Nephron (organoid): ENCODE results near the gene KANK4.

Experiments
- H3K27ac Mint-ChIP-seq, 3 experiments: 2 replicates each; pipeline ENCODE4 v1.8.0; 2020; ENCODE audit warnings: mixed read lengths in 3 of 3, mild to moderate bottlenecking in 2 of 3, moderate library complexity in 1 of 3
- H3K27me3 Mint-ChIP-seq: 2 replicates; pipeline ENCODE4 v1.8.0; 2021; ENCODE audit warnings: low read depth, mild to moderate bottlenecking, moderate library complexity, mixed read lengths
- H3K36me3 Mint-ChIP-seq: 2 replicates; pipeline ENCODE4 v1.8.0; 2020; ENCODE audit warnings: low read depth, mixed read lengths
- H3K4me1 Mint-ChIP-seq: 2 replicates; pipeline ENCODE4 v1.8.0; 2020; ENCODE audit warnings: mixed read lengths
- H3K4me3 Mint-ChIP-seq, 3 experiments: 2 replicates each; pipeline ENCODE4 v1.8.0; 2020; ENCODE audit warnings: mild to moderate bottlenecking in 3 of 3, mixed read lengths in 3 of 3, moderate library complexity in 2 of 3
- H3K9me3 Mint-ChIP-seq: 2 replicates; pipeline ENCODE4 v1.8.0; 2020; ENCODE audit warnings: mixed read lengths
- CTCF ChIP-seq, 3 experiments: fragments of 200-600 bp; sonication (generic); IDR thresholded peaks; one replicate each; pipeline ENCODE4 v1.5.0; 2021; ENCODE audit warnings: antibody characterized with exemption in 3 of 3; ENCODE audit not compliant: unreplicated experiment in 3 of 3

KANK4 gene

DNA sequence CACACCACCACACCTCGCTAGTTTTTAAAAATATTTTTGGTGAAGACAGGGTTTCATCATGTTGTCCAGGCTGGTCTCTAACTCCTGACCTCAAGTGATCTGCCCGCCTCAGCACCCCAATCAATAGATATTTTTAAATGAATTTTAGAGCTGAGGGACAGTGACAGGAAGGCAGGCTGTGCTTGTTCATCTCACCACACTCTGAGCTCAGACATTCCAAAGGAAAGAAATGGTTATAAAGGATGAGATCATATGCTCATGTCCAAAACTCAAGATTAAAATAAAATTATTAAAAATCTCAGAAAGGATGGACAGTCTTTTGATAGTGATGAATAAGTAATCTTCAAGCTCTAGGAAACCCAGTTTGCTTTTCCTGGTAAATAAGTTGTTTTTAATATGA, 83.7 kb downstream of the KANK4 start:
- Mint-ChIP-seq H3K36me3 (no peaks in the 10 kb centered on the region), H3K27me3 (peaks cover 18% of the 10 kb centered on the region), H3K4me3 (no peak overlapping the region), H3K27ac (peak overlapping the region; percentile 8 to 51 (median 26)), H3K4me1 (peaks cover 33% of the 10 kb centered on the region), H3K9me3 (no peaks in the 10 kb centered on the region)
- no peak for TF ChIP-seq CTCF (IDR thresholded peaks at IDR 0.05; ENCODE audit: unreplicated experiment in 3 of 3)

DNA sequence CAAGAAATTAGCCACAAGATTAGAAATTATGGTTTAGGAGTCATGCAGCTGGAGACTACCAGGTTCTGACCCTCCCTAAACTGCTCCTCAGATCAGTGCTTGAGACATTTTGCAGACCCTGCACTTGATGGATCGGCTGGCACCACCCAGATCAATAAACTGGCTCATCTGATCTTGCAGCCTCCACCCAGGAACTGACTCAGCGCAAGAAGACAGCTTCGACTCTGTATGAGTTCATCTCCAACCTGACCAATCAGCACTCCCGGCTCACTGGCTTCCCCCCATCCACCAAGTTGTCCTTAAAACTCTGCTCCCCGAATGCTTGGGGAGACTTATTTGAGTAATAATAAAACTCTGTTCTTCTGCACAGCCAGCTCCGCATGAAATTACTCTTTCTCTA, 84.5 kb downstream of the KANK4 start:
- Mint-ChIP-seq H3K27me3 (peaks cover 18% of the 10 kb centered on the region), H3K9me3 (no peaks in the 10 kb centered on the region), H3K36me3 (no peaks in the 10 kb centered on the region), H3K27ac (peak overlapping the region in 2 of 3 experiments; percentile 40 to 45), H3K4me1 (peaks cover 35% of the 10 kb centered on the region), H3K4me3 (no peak overlapping the region)
- TF ChIP-seq CTCF (IDR thresholded peaks at IDR 0.05; ENCODE audit: unreplicated experiment in 3 of 3), result no peak

GRCh38 chr1:62233926-62234450, 85.2 kb downstream of the KANK4 start:
- Mint-ChIP-seq H3K36me3 (no peaks in the 10 kb centered on the region), H3K27ac (peak overlapping the region in 1 of 3 experiments; percentile 45), H3K4me3 (no peak overlapping the region), H3K27me3 (peaks cover 18% of the 10 kb centered on the region), H3K4me1 (peaks cover 38% of the 10 kb centered on the region), H3K9me3 (no peaks in the 10 kb centered on the region)
- no peak for TF ChIP-seq CTCF (IDR thresholded peaks at IDR 0.05; ENCODE audit: unreplicated experiment in 3 of 3)

GRCh38 chr1:62232871-62233278, 86.4 kb downstream of the KANK4 start:
- H3K36me3 Mint-ChIP-seq, result no peaks in the 10 kb centered on the region
- peak overlapping the region; percentile 12 to 59 (median 45) for H3K27ac Mint-ChIP-seq
- peaks cover 49% of the 10 kb centered on the region for H3K4me1 Mint-ChIP-seq
- TF ChIP-seq CTCF (IDR thresholded peaks at IDR 0.05; ENCODE audit: unreplicated experiment in 3 of 3), result no peak
- peak overlapping the region in 1 of 3 experiments; percentile 18 for H3K4me3 Mint-ChIP-seq
- peaks cover 13% of the 10 kb centered on the region for H3K27me3 Mint-ChIP-seq
- H3K9me3 Mint-ChIP-seq, result no peaks in the 10 kb centered on the region

DNA sequence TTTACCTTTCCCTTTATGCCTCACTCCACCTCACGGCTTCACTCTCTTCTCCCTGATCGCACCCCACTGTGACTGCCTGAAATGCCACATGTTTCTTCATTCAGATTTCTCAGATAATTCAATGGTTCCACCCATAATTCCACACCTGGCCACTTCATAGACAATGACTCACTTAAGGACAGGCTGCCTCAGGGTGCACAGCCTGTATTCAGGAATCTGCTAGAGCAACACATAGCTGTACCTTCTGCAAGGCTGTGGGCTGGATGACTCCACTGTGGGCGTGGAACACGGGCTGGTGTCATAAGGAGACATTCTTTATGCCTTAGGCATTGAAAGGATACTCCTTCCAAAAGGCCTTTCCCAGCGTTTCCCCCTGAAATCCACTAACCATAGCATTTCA, 88.5 kb downstream of the KANK4 start:
- H3K36me3 Mint-ChIP-seq, result no peaks in the 10 kb centered on the region
- no peaks in the 10 kb centered on the region for H3K9me3 Mint-ChIP-seq
- peaks cover 13% of the 10 kb centered on the region for H3K27me3 Mint-ChIP-seq
- H3K27ac Mint-ChIP-seq, result peak overlapping the region in 2 of 3 experiments; percentile 1 to 3
- no peak for TF ChIP-seq CTCF (IDR thresholded peaks at IDR 0.05; ENCODE audit: unreplicated experiment in 3 of 3)
- peaks cover 49% of the 10 kb centered on the region for H3K4me1 Mint-ChIP-seq
- H3K4me3 Mint-ChIP-seq, result no peak overlapping the region

DNA sequence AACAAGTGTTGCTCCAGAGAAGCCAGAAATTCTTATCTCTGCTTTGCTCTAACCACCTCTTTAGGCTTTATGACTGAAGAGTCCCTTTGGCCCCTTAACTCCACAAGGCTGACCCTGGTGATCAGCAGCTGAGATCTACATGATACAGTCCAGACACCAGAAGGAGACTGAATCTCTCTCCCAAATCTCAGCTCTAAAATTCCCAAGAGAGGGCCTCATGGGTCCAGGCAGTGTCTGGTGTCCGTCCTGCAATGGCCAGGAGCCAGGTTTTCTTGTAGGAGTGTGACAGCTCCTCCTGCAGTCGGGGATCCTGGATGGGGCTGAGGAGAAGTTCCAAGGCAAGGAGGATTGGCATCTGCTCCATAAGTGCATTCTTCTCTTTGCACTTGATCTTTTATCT, 89.3 kb downstream of the KANK4 start:
- Mint-ChIP-seq H3K4me1 (peaks cover 47% of the 10 kb centered on the region), H3K27ac (no peak overlapping the region), H3K27me3 (peaks cover 13% of the 10 kb centered on the region), H3K36me3 (no peaks in the 10 kb centered on the region), H3K4me3 (no peak overlapping the region), H3K9me3 (no peaks in the 10 kb centered on the region)
- TF ChIP-seq CTCF (IDR thresholded peaks at IDR 0.05; ENCODE audit: unreplicated experiment in 3 of 3), result no peak
